Astrocyte of the hippocampus (primary cell): ENCODE results near the gene SLC25A15.

Experiments used
- DNase-seq: peaks from one replicate; pipeline ENCODE4 v3.0.0; 2011; ENCODE audit warnings: low read depth, low spot score

SLC25A15 gene

GRCh38 chr13:40789275-40790153 lies at the start of gene SLC25A15:
SLC25A15 (plus strand) TSS chr13:40789611; CDS start chr13:40793227, 3,616 bp downstream.
- DNase-seq, result peak; percentile 93

DNA sequence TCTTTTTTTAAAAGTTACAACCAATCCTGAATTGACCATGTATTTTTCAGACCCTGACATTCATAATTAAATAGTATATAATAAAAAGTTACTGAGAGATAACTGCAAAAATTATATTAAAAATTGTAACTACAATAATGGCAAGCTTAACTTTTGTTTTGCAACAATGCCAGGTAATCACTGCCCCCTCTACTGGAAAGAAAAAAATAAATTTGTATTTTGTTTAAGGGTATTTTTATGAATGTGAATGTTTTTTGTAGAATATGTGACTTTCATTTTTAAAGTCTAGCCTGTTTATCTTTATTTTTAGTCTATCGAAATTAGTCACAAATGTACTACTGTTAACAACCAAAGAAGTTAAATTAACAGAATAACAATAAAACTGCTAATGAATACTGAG lies 40.1 kb upstream of the SLC25A15 start:
- DNase-seq, result no peak

- no peak for DNase-seq
Observed at GRCh38 chr13:40755082-40755700, 34.2 kb upstream of the SLC25A15 start.

GRCh38 chr13:40756042-40756441 lies 33.4 kb upstream of the SLC25A15 start:
- DNase-seq, result no peak

DNA sequence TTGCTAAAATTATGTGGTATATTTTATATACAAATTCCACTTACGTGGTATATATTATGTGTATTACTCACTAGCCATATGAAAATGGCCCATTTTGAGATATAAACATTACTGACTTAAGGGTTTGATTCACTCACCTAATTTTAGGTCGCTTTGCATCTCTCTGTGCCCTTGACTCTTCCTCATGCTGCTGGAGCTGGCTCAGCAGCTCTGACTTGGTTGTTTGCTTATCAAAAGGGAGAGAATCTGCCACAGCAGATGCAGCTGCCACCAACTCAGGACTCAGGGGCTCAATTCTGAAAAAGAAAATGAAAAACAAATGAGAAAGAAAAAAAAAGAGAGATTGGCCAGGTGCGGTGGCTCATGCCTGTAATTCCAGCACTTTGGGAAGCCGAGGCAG lies 30.6 kb upstream of the SLC25A15 start:
- no peak for DNase-seq

- no peak for DNase-seq
Observed at GRCh38 chr13:40762849-40763248, 26.6 kb upstream of the SLC25A15 start.

DNA sequence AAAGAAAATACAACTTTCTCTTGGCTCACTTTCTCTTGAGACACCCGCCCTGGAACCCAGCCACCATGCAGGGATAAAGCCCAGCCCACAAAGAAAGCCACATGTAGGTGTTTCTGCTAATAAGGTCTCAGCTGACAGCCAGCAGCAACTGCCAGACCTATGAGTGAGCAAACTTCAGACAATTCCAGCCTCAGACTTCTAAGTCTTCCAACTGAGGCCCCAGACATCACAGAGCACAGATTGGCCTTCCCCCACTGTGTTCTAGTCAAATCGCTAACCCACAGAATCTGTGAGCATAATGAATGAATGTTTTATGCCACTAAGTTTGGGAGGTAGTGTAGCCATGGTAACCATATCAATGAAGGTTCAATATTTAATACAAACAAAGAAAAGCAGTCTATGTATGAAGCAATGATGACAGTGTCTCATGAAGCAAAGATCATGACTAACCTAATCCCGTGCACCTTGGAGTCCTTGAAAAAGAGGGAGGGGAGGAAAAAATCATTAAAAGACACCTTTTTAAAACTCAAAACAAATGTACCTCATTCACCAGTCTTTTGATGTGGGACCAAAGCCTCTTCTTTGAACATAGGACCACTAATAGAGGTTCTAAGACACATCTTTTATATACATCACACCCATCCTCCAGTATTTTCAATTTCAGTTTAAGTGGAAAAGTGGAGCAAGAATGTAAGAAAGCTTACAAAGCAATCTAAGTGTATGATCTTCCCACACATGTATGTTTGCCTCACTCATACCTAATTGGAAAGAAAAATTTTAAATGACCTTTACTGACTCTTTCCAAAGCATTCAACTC lies 24.6 kb upstream of the SLC25A15 start:
- peak; percentile 96 for DNase-seq

DNA sequence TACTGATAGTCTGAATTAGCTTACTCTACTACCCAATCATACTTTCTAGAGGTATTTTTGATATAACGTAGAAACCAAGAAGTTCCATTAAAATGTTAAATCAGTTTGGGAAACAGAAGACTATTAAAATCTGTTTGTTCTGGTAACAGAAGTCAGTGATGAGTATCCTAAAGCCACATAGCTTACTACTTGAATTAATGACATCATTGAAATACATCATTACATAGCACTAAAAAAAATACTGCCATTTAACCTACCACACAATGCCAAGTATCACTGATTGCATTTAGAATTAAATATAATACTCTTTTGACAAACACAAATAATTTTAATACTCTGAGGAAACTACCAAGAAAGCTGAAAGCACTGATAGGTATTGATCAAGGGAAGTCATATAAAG lies 23.8 kb upstream of the SLC25A15 start:
- no peak for DNase-seq

GRCh38 chr13:40769970-40770369 lies 19.4 kb upstream of the SLC25A15 start:
- no peak for DNase-seq

DNA sequence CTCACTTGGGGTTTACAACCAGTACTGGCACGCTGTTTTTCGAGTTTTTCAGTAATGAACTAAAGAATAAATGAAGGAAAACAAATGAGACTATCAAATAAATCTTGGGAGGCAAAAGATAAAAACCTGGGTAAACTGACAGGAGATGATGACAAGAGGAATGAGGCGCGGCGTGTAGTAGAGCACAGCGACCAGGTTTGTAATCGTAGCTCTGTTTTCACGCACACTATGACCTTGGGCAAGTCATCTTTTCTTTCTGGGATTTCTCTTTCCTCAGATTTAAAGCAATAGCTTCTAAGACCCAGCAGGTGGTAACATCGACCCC lies 18.8 kb upstream of the SLC25A15 start:
- no peak for DNase-seq

DNA sequence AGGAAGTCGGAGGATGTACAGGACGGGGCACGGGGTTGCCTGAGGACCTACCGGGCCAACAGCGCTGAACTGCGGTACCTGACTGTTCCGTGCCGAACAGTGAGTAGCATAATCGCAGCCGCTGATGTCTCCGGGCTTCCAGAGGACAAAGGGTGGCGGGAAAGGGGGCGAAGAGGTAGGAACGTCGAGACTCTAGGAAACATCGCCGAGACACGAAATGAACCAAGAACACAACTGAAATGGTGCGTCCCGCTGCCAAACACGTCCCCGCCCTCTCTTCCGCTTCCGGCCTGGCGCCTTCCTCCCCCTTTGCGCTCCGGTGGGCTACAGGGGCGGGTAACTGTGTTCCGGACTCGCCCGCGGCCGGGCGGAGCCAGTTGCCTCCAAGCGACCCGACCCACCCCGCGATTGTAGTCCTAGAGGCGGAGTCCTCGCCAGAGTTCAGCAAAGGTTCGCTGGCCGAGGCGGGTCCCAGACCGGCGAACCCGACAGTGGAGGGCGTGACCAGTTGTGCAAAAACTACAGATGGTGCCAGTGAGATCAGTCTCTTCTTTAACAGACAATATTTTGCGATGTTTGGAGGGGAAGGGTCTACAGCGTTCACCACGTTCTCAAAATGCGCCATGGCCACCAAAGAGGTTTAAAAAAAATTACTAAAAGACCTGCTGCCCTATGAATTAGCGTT lies 18.3 kb upstream of the SLC25A15 start, which contains the start of gene MRPS31:
Gene MRPS31 (minus strand): TSS at position 257 of the 685 bp plus-strand sequence. CDS start 54 bp downstream, at position 203.
- peak; percentile 97 for DNase-seq

DNA sequence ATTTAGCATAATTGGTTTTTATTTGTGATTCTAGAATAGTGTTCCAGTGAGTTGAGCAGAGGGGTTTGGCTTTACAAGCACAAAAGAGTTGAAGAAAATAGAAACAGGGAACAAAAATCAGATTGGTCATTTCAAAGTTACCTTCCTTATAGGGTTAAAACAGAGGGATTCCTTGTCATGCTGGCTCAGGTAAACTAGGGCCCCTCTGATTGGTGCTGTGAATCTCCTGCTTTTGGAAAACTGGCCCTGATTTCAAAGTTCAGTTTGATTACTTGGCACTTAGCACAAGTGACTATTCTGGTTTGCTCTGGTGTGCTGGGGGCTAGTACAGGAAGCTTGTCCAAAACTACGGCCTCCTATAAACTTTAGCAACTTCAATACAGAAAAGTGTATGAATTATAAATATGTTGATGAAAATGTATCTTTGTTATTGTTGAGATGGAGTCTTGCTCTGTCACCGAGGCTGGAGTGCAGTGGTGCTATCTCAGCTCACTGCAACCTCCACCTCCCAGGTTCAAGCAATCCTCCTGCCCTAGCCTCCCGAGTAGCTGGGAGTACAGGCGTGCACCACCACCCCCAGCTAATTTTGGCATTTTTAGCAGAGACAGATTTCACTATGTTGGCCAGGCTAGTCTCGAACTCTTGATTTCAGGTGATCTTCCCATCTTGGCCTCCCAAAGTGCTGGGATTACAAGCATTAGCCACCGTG lies 16.5 kb upstream of the SLC25A15 start:
- DNase-seq, result no peak

DNA sequence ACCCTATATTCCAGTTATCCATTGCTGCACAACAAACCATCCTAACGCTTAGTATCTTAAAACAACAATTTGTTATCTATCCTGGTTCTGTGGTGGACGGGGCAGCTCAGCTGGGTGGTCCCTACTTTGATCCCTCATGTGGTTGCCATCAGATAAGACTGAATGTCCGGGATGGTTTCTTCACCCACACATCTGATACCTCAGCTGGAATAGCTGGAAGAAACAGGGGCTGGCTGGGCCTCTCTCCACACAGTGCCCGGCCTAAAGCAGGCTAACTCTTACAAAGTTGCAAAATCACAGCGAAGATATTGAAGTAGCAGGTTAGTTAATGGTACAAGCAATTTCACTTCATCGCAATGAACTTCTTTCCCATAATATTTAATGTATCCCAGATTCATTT lies 14.7 kb upstream of the SLC25A15 start:
- no peak for DNase-seq

- no peak for DNase-seq
Observed at GRCh38 chr13:40776232-40776631, 13.2 kb upstream of the SLC25A15 start.

DNA sequence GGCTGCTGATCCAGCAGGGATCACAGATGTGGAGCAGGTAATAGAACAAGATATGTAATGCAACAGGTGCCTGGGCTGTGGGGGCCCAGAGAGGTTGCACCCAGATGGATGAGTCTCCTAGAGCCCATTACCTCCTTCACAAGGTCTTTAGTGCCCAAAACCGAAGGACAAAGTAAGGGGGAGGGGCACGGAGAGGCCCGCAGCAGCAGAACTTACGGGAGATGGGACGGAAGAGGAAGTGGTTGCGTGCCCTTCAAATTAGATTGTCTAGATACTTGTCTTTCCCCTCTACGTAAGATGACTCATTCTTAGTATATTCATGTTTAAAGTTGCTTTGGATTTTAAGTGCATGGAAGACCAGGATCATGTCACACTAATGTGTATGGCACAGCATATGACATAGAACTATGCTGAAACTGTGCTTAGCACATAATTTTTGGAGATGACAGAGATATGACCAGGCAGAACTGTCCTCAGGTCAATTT lies 12.7 kb upstream of the SLC25A15 start:
- DNase-seq, result peak; percentile 14

GRCh38 chr13:40777166-40777808 lies 12.1 kb upstream of the SLC25A15 start:
- peak; percentile 65 for DNase-seq

- no peak for DNase-seq
Observed at GRCh38 chr13:40777809-40778175, 11.6 kb upstream of the SLC25A15 start.

GRCh38 chr13:40779049-40779448 lies 10.4 kb upstream of the SLC25A15 start:
- no peak for DNase-seq

GRCh38 chr13:40779796-40780285 lies 9.6 kb upstream of the SLC25A15 start:
- no peak for DNase-seq

GRCh38 chr13:40780822-40781401 lies 8.5 kb upstream of the SLC25A15 start:
- peak; percentile 38 for DNase-seq
